B cell (primary cell): ENCODE data around the gene TSPAN18. TPM values are rescaled to one million over a fixed set of nuclear protein-coding genes. Genes with fewer than 3 reads are reported as not detected.

ENCODE experiments used
- ATAC-seq: fragments of 200-7000 bp; cut with Tn5 transposase; one replicate; pipeline ENCODE4 v1.10.0; 2021; ENCODE audit warnings: low read depth, mild to moderate bottlenecking, moderate number of reproducible peaks, moderate library complexity
- CTCF ChIA-PET: fragments of 350-600 bp; sonication (Branson Sonifier 250); formaldehyde crosslinking; loops from one replicate; lab custom pipeline; 2021; ENCODE audit warnings: antibody characterized with exemption, inconsistent platforms; lab: Charles Lee
- POLR2A ChIA-PET: fragments of 350-600 bp; sonication (Branson Sonifier 250); formaldehyde crosslinking; loops from one replicate; lab custom pipeline; 2021; ENCODE audit warnings: antibody characterized with exemption; lab: Charles Lee
- DNase-seq: peaks from one replicate; pipeline ENCODE4 v3.0.0; 2013
- H2AFZ ChIP-seq: 2 replicates; pipeline ENCODE4 v1.6.1; 2012; ENCODE audit warnings: mild to moderate bottlenecking, low read depth, low read length; ENCODE audit not compliant: insufficient read depth, poor library complexity, severe bottlenecking
- H3K27ac ChIP-seq, 2 donors: 1 replicate in 1 of 2; 2 replicates in 1 of 2; pipeline ENCODE4 v1.5.1; 2012 to 2013; ENCODE audit warnings: low read length in 2 of 2, mild to moderate bottlenecking in 2 of 2, moderate library complexity in 1 of 2
- H3K27me3 ChIP-seq, 4 experiments: fragments of 200-600 bp in 1 of 4; sonication (generic) in 1 of 4; replicated peaks in 1 of 4; 1 replicate in 2 of 4; 2 replicates in 2 of 4; pipeline versions ENCODE4 v1.6.1 to v1.7.0; 2013 to 2016; ENCODE audit warnings: low read length in 3 of 4, mild to moderate bottlenecking in 2 of 4, mixed read lengths in 1 of 4, moderate library complexity in 1 of 4; ENCODE audit not compliant: insufficient read depth in 4 of 4, control insufficient read depth in 3 of 4; ENCODE audit errors: control extremely low read depth in 1 of 4
- H3K36me3 ChIP-seq, 2 experiments: replicated peaks in 1 of 2; 1 replicate in 1 of 2; 2 replicates in 1 of 2; pipeline versions ENCODE4 v1.6.1 to v1.7.1; 2013; ENCODE audit warnings: low read length in 1 of 2; ENCODE audit not compliant: insufficient read depth in 2 of 2, control insufficient read depth in 1 of 2; ENCODE audit errors: control extremely low read depth in 1 of 2, extremely low read depth in 1 of 2
- H3K4me1 ChIP-seq, 2 donors: fragments of 200-600 bp in 1 of 2; sonication (generic) in 1 of 2; 1 replicate in 1 of 2; 2 replicates in 1 of 2; pipeline versions ENCODE4 v1.5.1 to v1.6.1; 2013 to 2017; ENCODE audit warnings: low read length in 2 of 2; ENCODE audit not compliant: control insufficient read depth in 2 of 2, insufficient read depth in 2 of 2
- H3K4me2 ChIP-seq: replicated peaks from 2 replicates; pipeline ENCODE3; 2012; ENCODE audit warnings: mild to moderate bottlenecking, low read depth, low read length; ENCODE audit not compliant: poor library complexity, severe bottlenecking
- H3K4me3 ChIP-seq, 5 experiments: fragments of 200-600 bp in 1 of 5; sonication (generic) in 1 of 5; 1 replicate in 3 of 5; 2 replicates in 2 of 5; pipeline versions ENCODE4 v1.5.1 to v1.7.0; 2011 to 2016; ENCODE audit warnings: low read length in 4 of 5, mild to moderate bottlenecking in 4 of 5, low read depth in 2 of 5, control low read depth in 1 of 5, moderate library complexity in 1 of 5; ENCODE audit not compliant: insufficient read depth in 1 of 5; ENCODE audit errors: control extremely low read depth in 1 of 5, extremely low read depth in 1 of 5
- H3K79me2 ChIP-seq: fragments of 200-600 bp; sonication (generic); one replicate; pipeline ENCODE4 v1.6.0; 2016; ENCODE audit warnings: low read length; ENCODE audit not compliant: control insufficient read depth, insufficient read depth
- H3K9ac ChIP-seq: fragments of 200-600 bp; sonication (generic); 2 replicates; pipeline ENCODE4 v1.6.1; 2017; ENCODE audit warnings: mild to moderate bottlenecking, low read length, moderate library complexity
- H3K9me3 ChIP-seq, 3 donors: one replicate each; pipeline versions ENCODE4 v1.6.1 to v1.7.1; 2013; ENCODE audit warnings: low read length in 2 of 3; ENCODE audit not compliant: control insufficient read depth in 2 of 3, insufficient read depth in 1 of 3; ENCODE audit errors: control extremely low read depth in 1 of 3
- H4K20me1 ChIP-seq: 2 replicates; pipeline ENCODE4 v1.6.0; 2012; ENCODE audit warnings: mild to moderate bottlenecking, low read length; ENCODE audit not compliant: insufficient read depth, control insufficient read depth, poor library complexity, severe bottlenecking
- H3K27ac Mint-ChIP-seq: one replicate; pipeline ENCODE4 v1.8.0; 2021; ENCODE audit warnings: mixed read lengths
- H3K27me3 Mint-ChIP-seq: one replicate; pipeline ENCODE4 v1.8.0; 2021; ENCODE audit warnings: mixed read lengths
- H3K4me1 Mint-ChIP-seq: one replicate; pipeline ENCODE4 v1.8.0; 2021; ENCODE audit warnings: mixed read lengths
- H3K4me3 Mint-ChIP-seq: one replicate; pipeline ENCODE4 v1.8.0; 2021; ENCODE audit warnings: mixed read lengths
- H3K9me3 Mint-ChIP-seq: one replicate; pipeline ENCODE4 v1.8.0; 2022; ENCODE audit warnings: mixed read lengths; ENCODE audit not compliant: insufficient read depth
- EZH2 ChIP-seq: IDR thresholded peaks from 2 replicates; pipeline ENCODE4 v1.6.1; 2012; ENCODE audit warnings: borderline replicate concordance, low read depth, mild to moderate bottlenecking, moderate library complexity, low read length; ENCODE audit not compliant: insufficient read depth, poor library complexity, severe bottlenecking
- WGBS: methylation state at CpG from one replicate; pipeline ENCODE4 v1.1.5; 2013; ENCODE audit warnings: missing lambda C conversion rate; ENCODE audit not compliant: insufficient coverage; 5-methylcytosine and 5-hydroxymethylcytosine counted together
- intact Hi-C: fragments of 100-400 bp; cut with micrococcal nuclease; formaldehyde crosslinking; loops from one replicate; pipeline ENCODE4 v1.10.0; 2022
- polyA plus RNA-seq: library from polyadenylated mRNA; depleted of rRNA; stranded (reverse); fragments of >200 nt; gene quantifications from 2 replicates; pipeline ENCODE4 v1.2.3, GENCODE V29; 2012
- total RNA-seq, 2 donors: library from RNA; stranded (reverse); fragments of 120-200 nt in 1 of 2; gene quantifications; 1 replicate in 1 of 2; 2 replicates in 1 of 2; pipeline versions ENCODE4 v1.2.3 to v1.2.4, GENCODE V29; 2013 to 2022
- TF ChIP-seq, protein P1 (sequence below): fragments of 200-600 bp; IDR thresholded peaks from one replicate; pipeline ENCODE4 v1.8.0; 2022; ENCODE audit warnings: antibody characterized with exemption, mild to moderate bottlenecking

The TSPAN18 gene
- total and polyA plus RNA-seq, 2 donors (not counting 1 experiment from before 2014, with no cell fraction given): 0.75 to 2.0 TPM

DNA sequence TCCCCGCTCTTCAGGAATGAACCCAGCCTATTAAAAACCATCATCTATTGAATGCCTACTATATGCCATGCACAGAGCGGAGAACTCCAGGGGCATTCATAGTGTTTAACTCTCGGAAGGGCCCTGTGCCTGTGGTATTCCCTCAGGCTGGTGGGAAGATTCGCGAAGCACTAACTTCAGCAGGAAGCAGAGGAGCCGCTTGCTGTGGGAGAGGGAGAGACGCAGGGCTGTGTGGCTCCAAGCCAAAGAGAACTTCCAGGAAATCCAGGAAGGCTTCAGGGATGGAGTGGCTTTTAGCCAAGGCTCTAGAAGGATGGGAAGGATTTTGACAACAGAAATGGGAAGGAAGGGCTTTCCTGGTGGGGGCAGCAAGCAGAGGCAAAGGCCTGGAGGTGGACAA, 120.1 kb downstream of the TSPAN18 start:
- H3K36me3 ChIP-seq: no peaks in the 10 kb centered on the region
- H3K9me3 Mint-ChIP-seq: peaks cover 8% of the 10 kb centered on the region
- no peaks in the 10 kb centered on the region for H4K20me1 ChIP-seq
- POLR2A ChIA-PET: no interaction called here
- no peak for TF ChIP-seq EZH2
- TF ChIP-seq, protein P1, sequence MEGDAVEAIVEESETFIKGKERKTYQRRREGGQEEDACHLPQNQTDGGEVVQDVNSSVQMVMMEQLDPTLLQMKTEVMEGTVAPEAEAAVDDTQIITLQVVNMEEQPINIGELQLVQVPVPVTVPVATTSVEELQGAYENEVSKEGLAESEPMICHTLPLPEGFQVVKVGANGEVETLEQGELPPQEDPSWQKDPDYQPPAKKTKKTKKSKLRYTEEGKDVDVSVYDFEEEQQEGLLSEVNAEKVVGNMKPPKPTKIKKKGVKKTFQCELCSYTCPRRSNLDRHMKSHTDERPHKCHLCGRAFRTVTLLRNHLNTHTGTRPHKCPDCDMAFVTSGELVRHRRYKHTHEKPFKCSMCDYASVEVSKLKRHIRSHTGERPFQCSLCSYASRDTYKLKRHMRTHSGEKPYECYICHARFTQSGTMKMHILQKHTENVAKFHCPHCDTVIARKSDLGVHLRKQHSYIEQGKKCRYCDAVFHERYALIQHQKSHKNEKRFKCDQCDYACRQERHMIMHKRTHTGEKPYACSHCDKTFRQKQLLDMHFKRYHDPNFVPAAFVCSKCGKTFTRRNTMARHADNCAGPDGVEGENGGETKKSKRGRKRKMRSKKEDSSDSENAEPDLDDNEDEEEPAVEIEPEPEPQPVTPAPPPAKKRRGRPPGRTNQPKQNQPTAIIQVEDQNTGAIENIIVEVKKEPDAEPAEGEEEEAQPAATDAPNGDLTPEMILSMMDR: no peak
- CTCF ChIA-PET: no interaction called here
- no peaks in the 10 kb centered on the region for H3K79me2 ChIP-seq
- no peaks in the 10 kb centered on the region for H3K27me3 ChIP-seq
- H3K9ac ChIP-seq: no peak overlapping the region
- H3K4me1 Mint-ChIP-seq: no peaks in the 10 kb centered on the region
- H3K4me1 ChIP-seq: no peaks in the 10 kb centered on the region
- H3K27ac Mint-ChIP-seq: no peak overlapping the region
- ATAC-seq (no peak), DNase-seq (no peak)
- H3K4me3 ChIP-seq: no peak overlapping the region
- peaks cover 1 to 24% (median 10%) of the 10 kb centered on the region in 3 donors for H3K9me3 ChIP-seq
- intact Hi-C loops: no loop called here
- H3K27ac ChIP-seq: no peak overlapping the region
- H2AFZ ChIP-seq: no peak overlapping the region
- no peak overlapping the region for H3K4me3 Mint-ChIP-seq
- no peak overlapping the region for H3K4me2 ChIP-seq
- no peaks in the 10 kb centered on the region for H3K27me3 Mint-ChIP-seq
- WGBS: 100% methylated on average over 5 of the region's 7 CpGs

DNA sequence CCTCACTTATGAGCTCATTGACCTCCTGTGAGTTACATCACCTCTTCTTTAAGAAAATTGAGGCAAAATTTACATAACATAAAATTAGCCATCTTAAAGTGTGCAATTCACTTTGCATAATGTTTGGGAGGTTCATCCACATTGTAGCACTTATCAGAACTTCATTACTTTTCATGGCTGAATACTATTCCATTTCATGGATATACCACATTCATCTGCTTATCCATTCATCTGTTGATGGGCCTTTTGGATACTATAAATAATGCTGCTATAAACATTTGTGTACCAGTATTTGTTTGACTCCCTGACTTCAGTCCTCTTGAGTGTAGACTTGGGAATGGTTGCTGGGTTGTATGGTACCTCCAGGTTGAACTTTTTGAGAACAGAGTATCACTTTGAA, 120.6 kb downstream of the TSPAN18 start:
- H4K20me1 ChIP-seq: no peaks in the 10 kb centered on the region
- H3K79me2 ChIP-seq: no peaks in the 10 kb centered on the region
- Mint-ChIP-seq H3K4me1 (no peaks in the 10 kb centered on the region), H3K27ac (no peak overlapping the region), H3K9me3 (peaks cover 8% of the 10 kb centered on the region), H3K27me3 (no peaks in the 10 kb centered on the region), H3K4me3 (no peak overlapping the region)
- DNase-seq (no peak), ATAC-seq (no peak)
- TF ChIP-seq, protein P1: no peak
- no peak for TF ChIP-seq EZH2
- H3K36me3 ChIP-seq: no peaks in the 10 kb centered on the region
- no peak overlapping the region for H3K27ac ChIP-seq
- ChIA-PET POLR2A (interaction anchor here (0.7 kb wide), 1 partner anchor 1296 kb away, joined by 3 read pairs; no protein-coding TSS in a partner anchor), CTCF (no interaction called here)
- H3K9ac ChIP-seq: no peak overlapping the region
- H3K27me3 ChIP-seq: no peaks in the 10 kb centered on the region
- peaks cover 1 to 24% (median 10%) of the 10 kb centered on the region in 3 donors for H3K9me3 ChIP-seq
- no peak overlapping the region for H3K4me2 ChIP-seq
- no peaks in the 10 kb centered on the region for H3K4me1 ChIP-seq
- H3K4me3 ChIP-seq: no peak overlapping the region
- intact Hi-C loops: no loop called here
- H2AFZ ChIP-seq: no peak overlapping the region
